Left ventricle myocardium superior (tissue), 1 donor: Measurements from ENCODE around the gene NPR3. TPM values are rescaled to one million over a fixed set of nuclear protein-coding genes. Genes with fewer than 3 reads are reported as not detected.

Source experiments
- ATAC-seq: fragments of 200-7000 bp; cut with Tn5 transposase; one replicate; pipeline ENCODE4 v1.9.1; 2020; ENCODE audit warnings: mild to moderate bottlenecking, moderate library complexity
- DNase-seq: peaks from one replicate; pipeline ENCODE4 v3.0.0-alpha.2; 2020
- intact Hi-C: fragments of 100-400 bp; cut with micrococcal nuclease; formaldehyde crosslinking; loops from one replicate; pipeline ENCODE4 v1.11.0; 2022
- long read RNA-seq: library from polyadenylated mRNA; unstranded; transcript quantifications from one replicate; pipeline ENCODE4 v2.0.0, GENCODE V29; 2021
- total RNA-seq: library from RNA; stranded (reverse); fragmentation: NEBNext Ultra II Directional; extraction: Animal tissue kit (Norgen Biotek cat#: 25700); gene quantifications from one replicate; pipeline ENCODE4 v1.2.1, GENCODE V29; 2021
- donor health status: DM: no; HTN: yes; CAD: no; lungs with severe emphysema.

NPR3 gene
- total RNA-seq: 16.3 TPM
- long read RNA-seq, full-length matches to known transcripts: 13 of 20 reads
- long read RNA-seq, partial matches to known transcripts: 0 of 20 reads
- long read RNA-seq, other reads (novel, unspliced or antisense): 7 of 20 reads

GRCh38 chr5:32710550-32711361 lies at the start of gene NPR3:
TSS of gene NPR3 (plus strand) at chr5:32711321. CDS start at chr5:32711777, 456 bp downstream.
- ATAC-seq: peak; percentile 72
- intact Hi-C loops: no loop called here

GRCh38 chr5:32664523-32664922 lies 46.6 kb upstream of the NPR3 start:
- no peak for DNase-seq
- intact Hi-C loops: no loop called here
- ATAC-seq: no peak

More at GRCh38 chr5:32710550-32711361, at the start of gene NPR3:
- DNase-seq: peak; percentile 60

GRCh38 chr5:32668552-32668951 lies 42.6 kb upstream of the NPR3 start:
- intact Hi-C loops: no loop called here
- DNase-seq: no peak
- no peak for ATAC-seq

- intact Hi-C loops: no loop called here
- ATAC-seq (no peak), DNase-seq (no peak)
Measured at GRCh38 chr5:32673272-32673671, 37.8 kb upstream of the NPR3 start.

GRCh38 chr5:32677023-32677422 lies 34.1 kb upstream of the NPR3 start:
- intact Hi-C loops: no loop called here
- DNase-seq (no peak), ATAC-seq (no peak)

GRCh38 chr5:32678472-32678871 lies 32.6 kb upstream of the NPR3 start:
- DNase-seq (no peak), ATAC-seq (no peak)
- intact Hi-C loops: no loop called here

- no peak for ATAC-seq
- intact Hi-C loops: no loop called here
- DNase-seq: no peak
Measured at GRCh38 chr5:32679218-32679617, 31.9 kb upstream of the NPR3 start.

- ATAC-seq: no peak
- intact Hi-C loops: no loop called here
- no peak for DNase-seq
Measured at GRCh38 chr5:32680183-32680582, 30.9 kb upstream of the NPR3 start.

- intact Hi-C loops: no loop called here
- no peak for ATAC-seq
Measured at GRCh38 chr5:32683125-32683524, 28.0 kb upstream of the NPR3 start.

GRCh38 chr5:32684260-32684659 lies 26.9 kb upstream of the NPR3 start:
- intact Hi-C loops: no loop called here
- DNase-seq: no peak
- ATAC-seq: no peak

More at GRCh38 chr5:32683125-32683524, 28.0 kb upstream of the NPR3 start:
- DNase-seq: no peak

- no peak for ATAC-seq
- intact Hi-C loops: no loop called here
- no peak for DNase-seq
Measured at GRCh38 chr5:32686799-32687498, 24.2 kb upstream of the NPR3 start.

GRCh38 chr5:32687499-32687831 lies 23.7 kb upstream of the NPR3 start:
- ATAC-seq (peak; percentile 84), DNase-seq (no peak)
- intact Hi-C loops: no loop called here

- no peak for ATAC-seq
- DNase-seq: no peak
- intact Hi-C loops: no loop called here
Measured at GRCh38 chr5:32690153-32690552, 21.0 kb upstream of the NPR3 start.

- intact Hi-C loops: no loop called here
- DNase-seq (no peak), ATAC-seq (no peak)
Measured at GRCh38 chr5:32690666-32691065, 20.5 kb upstream of the NPR3 start.

- intact Hi-C loops: no loop called here
- ATAC-seq: no peak
- DNase-seq: no peak
Measured at GRCh38 chr5:32692036-32692746, 18.9 kb upstream of the NPR3 start.

GRCh38 chr5:32703957-32704356 lies 7.2 kb upstream of the NPR3 start:
- intact Hi-C loops: no loop called here
- ATAC-seq (no peak), DNase-seq (no peak)

- ATAC-seq (no peak), DNase-seq (no peak)
- intact Hi-C loops: no loop called here
Measured at GRCh38 chr5:32707418-32707997, 3.6 kb upstream of the NPR3 start.

GRCh38 chr5:32708949-32709348 lies 2.2 kb upstream of the NPR3 start:
- intact Hi-C loops: no loop called here
- DNase-seq: no peak
- ATAC-seq: no peak

- peak; percentile 58 for ATAC-seq
- intact Hi-C loops: no loop called here
- DNase-seq: peak; percentile 77
Measured at GRCh38 chr5:32709750-32710549, 1.2 kb upstream of the NPR3 start.
